ENCODE results near the gene RGR. TPM values are rescaled to one million over a fixed set of nuclear protein-coding genes. Genes with fewer than 3 reads are reported as not detected.

The RGR gene
- total RNA-seq, 1 donor from 2014 or later = 1.9 TPM

GRCh38 chr10:84237199-84238051, 7.4 kb upstream of the RGR start:
- DNase-seq (ENCODE audit: low spot score) = peak; percentile 70
- no peak overlapping the region for H3K4me3 Mint-ChIP-seq
- H3K36me3 Mint-ChIP-seq = no peaks in the 10 kb centered on the region
- Histone ChIP-seq H3K27ac (no peak overlapping the region), H3K9me3 (ENCODE audit: low read depth) (no peaks in the 10 kb centered on the region), H3F3A (ENCODE audit: low read depth) (no peaks in the 10 kb centered on the region), H4K20me1 (ENCODE audit: low read depth) (no peaks in the 10 kb centered on the region), H2AFZ (replicated peaks) (peak overlapping the region; percentile 11), H3K27me3 (peaks cover 21% of the 10 kb centered on the region), H3K4me1 (peaks cover 6% of the 10 kb centered on the region), H3K79me2 (ENCODE audit: low read depth) (no peaks in the 10 kb centered on the region), H3K36me3 (no peaks in the 10 kb centered on the region), H3K4me3 (no peak overlapping the region), H3K9ac (no peak overlapping the region), H3K4me2 (no peak overlapping the region)
- TF ChIP-seq CTCF (IDR thresholded peaks at IDR 0.05) (peak; percentile 68), EZH2phosphoT487 (IDR thresholded peaks at IDR 0.05) (no peak), EZH2 (IDR thresholded peaks at IDR 0.05) (no peak)
- peaks cover 3% of the 10 kb centered on the region for H3K4me1 Mint-ChIP-seq
- H3K27ac Mint-ChIP-seq = no peak overlapping the region
- peaks cover 8% of the 10 kb centered on the region for H3K27me3 Mint-ChIP-seq (ENCODE audit: insufficient read depth, low read depth)
- H3K9me3 Mint-ChIP-seq = no peaks in the 10 kb centered on the region

- no peak for DNase-seq (ENCODE audit: low spot score)
- Mint-ChIP-seq H3K27me3 (ENCODE audit: insufficient read depth, low read depth) (peaks cover 10% of the 10 kb centered on the region), H3K4me3 (no peak overlapping the region), H3K27ac (no peak overlapping the region), H3K9me3 (no peaks in the 10 kb centered on the region), H3K4me1 (peaks cover 3% of the 10 kb centered on the region), H3K36me3 (no peaks in the 10 kb centered on the region)
- no peak for TF ChIP-seq EZH2 (IDR thresholded peaks at IDR 0.05)
- no peak for TF ChIP-seq CTCF (IDR thresholded peaks at IDR 0.05)
- no peak for TF ChIP-seq EZH2phosphoT487 (IDR thresholded peaks at IDR 0.05)
- Histone ChIP-seq H3K4me1 (peaks cover 10% of the 10 kb centered on the region), H4K20me1 (ENCODE audit: low read depth) (no peaks in the 10 kb centered on the region), H3K9ac (no peak overlapping the region), H2AFZ (replicated peaks) (no peak overlapping the region), H3K79me2 (ENCODE audit: low read depth) (no peaks in the 10 kb centered on the region), H3K27ac (no peak overlapping the region), H3K27me3 (peaks cover 21% of the 10 kb centered on the region), H3K4me3 (no peak overlapping the region), H3K9me3 (ENCODE audit: low read depth) (no peaks in the 10 kb centered on the region), H3K36me3 (no peaks in the 10 kb centered on the region), H3F3A (ENCODE audit: low read depth) (peaks cover 1% of the 10 kb centered on the region), H3K4me2 (no peak overlapping the region)
These were observed 5.9 kb upstream of the RGR start for GRCh38 chr10:84238909-84239308.

- Histone ChIP-seq H3K79me2 (ENCODE audit: low read depth) (no peaks in the 10 kb centered on the region), H3K9ac (no peak within 1 kb of the TSS), H4K20me1 (ENCODE audit: low read depth) (no peaks in the 10 kb centered on the region), H3K4me2 (no peak within 1 kb of the TSS), H3K27me3 (peaks cover 21% of the 10 kb centered on the region), H3K36me3 (no peaks in the 10 kb centered on the region), H3K4me1 (peaks cover 30% of the 10 kb centered on the region), H3F3A (ENCODE audit: low read depth) (peaks cover 25% of the 10 kb centered on the region), H3K27ac (no peak within 1 kb of the TSS), H3K9me3 (ENCODE audit: low read depth) (no peaks in the 10 kb centered on the region), H3K4me3 (no peak within 1 kb of the TSS), H2AFZ (replicated peaks) (no peak within 1 kb of the TSS)
- H3K9me3 Mint-ChIP-seq = no peaks in the 10 kb centered on the region
- no peak within 1 kb of the TSS for H3K4me3 Mint-ChIP-seq
- H3K36me3 Mint-ChIP-seq = no peaks in the 10 kb centered on the region
- H3K27me3 Mint-ChIP-seq (ENCODE audit: insufficient read depth, low read depth) = peaks cover 10% of the 10 kb centered on the region
- H3K27ac Mint-ChIP-seq = no peak within 1 kb of the TSS
- peaks cover 16% of the 10 kb centered on the region for H3K4me1 Mint-ChIP-seq
- TF ChIP-seq EZH2 (IDR thresholded peaks at IDR 0.05) (no peak), CTCF (IDR thresholded peaks at IDR 0.05) (no peak), EZH2phosphoT487 (IDR thresholded peaks at IDR 0.05) (no peak)
- no peak for DNase-seq (ENCODE audit: low spot score)
These were observed 3.6 kb upstream of the RGR start, which contains the start of gene LRIT1 for GRCh38 chr10:84241185-84241790. Gene LRIT1 (minus strand): TSS chr10:84241546. CDS start chr10:84241439, 107 bp downstream.
